HepG2 (cell line): ENCODE results near the gene TNS1. TPM values are rescaled to one million over a fixed set of nuclear protein-coding genes. Genes with fewer than 3 reads are reported as not detected.

ENCODE experiments used
- ARNT2 ChIP-seq: sonication (generic); formaldehyde crosslinking; IDR thresholded peaks from 2 replicates; pipeline ENCODE4 v1.8.0; 2022; ENCODE audit warnings: mild to moderate bottlenecking, low read depth, missing genetic modification reagents, moderate library complexity
- ETV5 ChIP-seq: IDR thresholded peaks from 2 replicates; pipeline ENCODE4 v1.6.1; 2018; ENCODE audit warnings: missing biosample characterization, missing genetic modification reagents, inconsistent platforms, borderline replicate concordance
- HNF4G ChIP-seq, 2 experiments: sonication (generic) in 1 of 2; formaldehyde crosslinking in 1 of 2; IDR thresholded peaks; 2 replicates each; pipeline versions ENCODE4 v1.4.0 to v1.6.1; 2011 to 2020; ENCODE audit warnings: borderline replicate concordance in 2 of 2, low read depth in 2 of 2, mild to moderate bottlenecking in 2 of 2, low read length in 1 of 2, missing genetic modification reagents in 1 of 2, moderate library complexity in 1 of 2
- HOXA7 ChIP-seq: sonication (generic); formaldehyde crosslinking; IDR thresholded peaks from 2 replicates; pipeline ENCODE4 v1.8.1; 2022; ENCODE audit warnings: mild to moderate bottlenecking, missing genetic modification reagents, moderate library complexity
- KDM2A ChIP-seq: sonication (generic); formaldehyde crosslinking; IDR thresholded peaks from 2 replicates; pipeline ENCODE4 v1.4.0; 2020; ENCODE audit warnings: low read depth, missing genetic modification reagents, borderline replicate concordance
- PATZ1 ChIP-seq: sonication (generic); formaldehyde crosslinking; IDR thresholded peaks from 2 replicates; pipeline ENCODE4 v1.4.0; 2020; ENCODE audit warnings: missing genetic modification reagents
- RARA ChIP-seq: IDR thresholded peaks from 2 replicates; pipeline ENCODE4 v1.6.1; 2016; ENCODE audit warnings: missing genetic modification reagents, missing compliant biosample characterization
- RNF2 ChIP-seq: fragments of 450-650 bp; conservative IDR thresholded peaks from 2 replicates; pipeline ENCODE4 v1.6.1; 2016; ENCODE audit warnings: low read depth
- SMAD3 ChIP-seq: sonication (generic); formaldehyde crosslinking; IDR thresholded peaks from 2 replicates; pipeline ENCODE4 v1.4.0; 2020; ENCODE audit warnings: missing genetic modification reagents
- SRSF4 ChIP-seq: fragments of 200-400 bp; formaldehyde crosslinking; IDR thresholded peaks from one replicate; pipeline ENCODE4 v1.6.1; 2018; ENCODE audit warnings: mild to moderate bottlenecking, low read depth, low read length, moderate library complexity; ENCODE audit not compliant: poor library complexity, severe bottlenecking
- TFDP1 ChIP-seq: IDR thresholded peaks from 2 replicates; pipeline ENCODE4 v1.6.1; 2016; ENCODE audit warnings: missing compliant biosample characterization, missing genetic modification reagents, borderline replicate concordance
- ZBTB4 ChIP-seq: sonication (generic); formaldehyde crosslinking; IDR thresholded peaks from 2 replicates; pipeline ENCODE4 v1.4.0; 2020; ENCODE audit warnings: missing genetic modification reagents, mild to moderate bottlenecking, borderline replicate concordance
- ZFP1 ChIP-seq: IDR thresholded peaks from 2 replicates; pipeline ENCODE4 v1.6.1; 2016
- ZFP36 ChIP-seq: fragments of 150-350 bp; IDR thresholded peaks from 2 replicates; pipeline ENCODE4 v1.6.1; 2018; ENCODE audit warnings: borderline replicate concordance, low read length, low read depth; ENCODE audit not compliant: partially characterized antibody
- ZNF205 ChIP-seq: IDR thresholded peaks from 2 replicates; pipeline ENCODE4 v1.6.1; 2018; ENCODE audit warnings: missing biosample characterization, missing genetic modification reagents
- ZNF501 ChIP-seq: sonication (generic); formaldehyde crosslinking; IDR thresholded peaks from 2 replicates; pipeline ENCODE4 v1.5.1; 2020; ENCODE audit warnings: mild to moderate bottlenecking, moderate library complexity, missing genetic modification reagents
- polyA plus RNA-seq, 8 experiments: library from polyadenylated mRNA; depleted of rRNA in 3 of 8; stranded (reverse) in 7 of 8; unstranded in 1 of 8; fragments of >200 nt; fragmentation: Illumina TruSeq in 4 of 8; extraction: Trizol in 4 of 8; gene quantifications; 2 replicates each; pipeline versions ENCODE4 v1.2.1 to v1.2.3, GENCODE V29; 2011 to 2016; ENCODE audit warnings: low read depth in 4 of 8, missing spikeins in 1 of 8, mixed read lengths in 1 of 8; ENCODE audit not compliant: insufficient read depth in 1 of 8
- total RNA-seq, 5 experiments: library from RNA; depleted of rRNA; stranded (reverse); fragments of >200 nt; fragmentation: Illumina TruSeq; extraction: Trizol; gene quantifications; 2 replicates each; pipeline ENCODE4 v1.2.3, GENCODE V29; 2016; ENCODE audit warnings: low read depth in 1 of 5

TNS1 gene
- total and polyA plus RNA-seq, 2 of the 13 experiments (the other 11 are each of a cell fraction or from before 2014, with no cell fraction given), result 1.9 to 118 TPM

- TF ChIP-seq ARNT2 (CRISPR knock-in tag), result peak; percentile 98
- TF ChIP-seq KDM2A, result peak; percentile 94
- TF ChIP-seq ZFP1 (CRISPR knock-in tag), result peak; percentile 96
- TF ChIP-seq HOXA7 (CRISPR knock-in tag), result no peak; the same call in 1 of the 2 replicates
- TF ChIP-seq ZNF205 (CRISPR knock-in tag), result peak; percentile 89; the same call in 1 of the 2 replicates
- TF ChIP-seq SMAD3 (CRISPR knock-in tag), result peak; percentile 96
- peak; percentile 78 for TF ChIP-seq ZNF501 (CRISPR knock-in tag)
- peak; percentile 100 for TF ChIP-seq PATZ1
- peak; percentile 80; the same call in 1 of the 2 replicates for TF ChIP-seq RNF2
- TF ChIP-seq ZBTB4 (CRISPR knock-in tag), result peak; percentile 96; the same call in 1 of the 2 replicates
- no peak for TF ChIP-seq SRSF4
- TF ChIP-seq TFDP1 (CRISPR knock-in tag), result peak; percentile 89
- peak; percentile 99 for TF ChIP-seq HNF4G (IDR thresholded peaks at IDR 0.05; ENCODE audit: borderline replicate concordance, low read depth, low read length)
- peak; percentile 98 for TF ChIP-seq HNF4G (CRISPR knock-in tag; IDR thresholded peaks at IDR 0.05; ENCODE audit: borderline replicate concordance, low read depth)
- peak; percentile 99 for TF ChIP-seq RARA (CRISPR knock-in tag)
- peak; percentile 98 for TF ChIP-seq ETV5 (CRISPR knock-in tag)
- no peak for TF ChIP-seq ZFP36
These were observed 100.2 kb downstream of the TNS1 start (continued) for GRCh38 chr2:217902379-217903141.
